BJ (cell line): ENCODE measurements around the gene SPATA2L. TPM values are rescaled to one million over a fixed set of nuclear protein-coding genes. Genes with fewer than 3 reads are reported as not detected.

Experiments used
- CTCF ChIA-PET: fragments of 350-600 bp; formaldehyde crosslinking; extraction: SDS; loops from one replicate; lab custom pipeline; 2021; ENCODE audit warnings: antibody characterized with exemption, inconsistent platforms; lab: Yijun Ruan, JAX
- POLR2A ChIA-PET: fragments of 300-600 bp; sonication (Branson Sonifier 250); formaldehyde crosslinking; extraction: SDS; loops from one replicate; lab custom pipeline; 2021; ENCODE audit warnings: antibody characterized with exemption; lab: Charles Lee
- DNase-seq: peaks from one replicate; pipeline ENCODE4 v3.0.0-alpha.2; 2011; ENCODE audit warnings: low read depth
- H3K27me3 ChIP-seq: 2 replicates; pipeline ENCODE4 v1.6.0; 2011; ENCODE audit warnings: low read length; ENCODE audit not compliant: control insufficient read depth, insufficient read depth
- H3K36me3 ChIP-seq: 2 replicates; pipeline ENCODE4 v1.5.1; 2011; ENCODE audit warnings: low read length; ENCODE audit not compliant: control insufficient read depth, insufficient read depth
- H3K4me3 ChIP-seq: 2 replicates; pipeline ENCODE4 v1.5.1; 2011; ENCODE audit warnings: low read depth, mild to moderate bottlenecking, control low read depth, low read length
- polyA plus RNA-seq: library from polyadenylated mRNA; depleted of rRNA; stranded (reverse); fragments of >200 nt; gene quantifications from 2 replicates; pipeline ENCODE4 v1.2.3, GENCODE V29; 2011
- TF ChIP-seq, protein P1 (sequence below): IDR thresholded peaks from 2 replicates; pipeline ENCODE4 v1.5.1; 2011; ENCODE audit warnings: low read depth, mild to moderate bottlenecking, control low read depth, inconsistent platforms, low read length, moderate library complexity; ENCODE audit not compliant: insufficient read depth

Gene SPATA2L
- polyA plus RNA-seq, 1 experiment = 5.3 TPM

DNA sequence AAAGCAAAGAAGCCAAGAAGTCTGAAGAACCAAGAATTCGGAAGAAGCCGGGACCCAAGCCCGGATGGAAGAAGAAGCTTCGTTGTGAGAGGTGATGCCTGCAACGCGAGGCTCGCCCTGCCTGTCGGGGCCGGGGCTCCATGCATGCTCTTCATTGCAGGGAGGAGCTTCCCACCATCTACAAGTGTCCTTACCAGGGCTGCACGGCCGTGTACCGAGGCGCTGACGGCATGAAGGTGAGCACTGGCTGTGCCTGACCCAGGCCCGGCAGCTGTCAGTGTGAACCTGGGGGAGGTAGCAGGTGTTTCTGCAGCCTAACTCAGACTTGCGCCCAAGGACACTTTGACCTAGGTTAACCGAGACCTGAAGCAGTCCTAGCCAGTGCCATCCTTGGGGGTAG lies 31.8 kb upstream of the SPATA2L start:
- no peak for DNase-seq
- ChIA-PET CTCF (no interaction called here), POLR2A (no interaction called here)
- TF ChIP-seq, protein P1, sequence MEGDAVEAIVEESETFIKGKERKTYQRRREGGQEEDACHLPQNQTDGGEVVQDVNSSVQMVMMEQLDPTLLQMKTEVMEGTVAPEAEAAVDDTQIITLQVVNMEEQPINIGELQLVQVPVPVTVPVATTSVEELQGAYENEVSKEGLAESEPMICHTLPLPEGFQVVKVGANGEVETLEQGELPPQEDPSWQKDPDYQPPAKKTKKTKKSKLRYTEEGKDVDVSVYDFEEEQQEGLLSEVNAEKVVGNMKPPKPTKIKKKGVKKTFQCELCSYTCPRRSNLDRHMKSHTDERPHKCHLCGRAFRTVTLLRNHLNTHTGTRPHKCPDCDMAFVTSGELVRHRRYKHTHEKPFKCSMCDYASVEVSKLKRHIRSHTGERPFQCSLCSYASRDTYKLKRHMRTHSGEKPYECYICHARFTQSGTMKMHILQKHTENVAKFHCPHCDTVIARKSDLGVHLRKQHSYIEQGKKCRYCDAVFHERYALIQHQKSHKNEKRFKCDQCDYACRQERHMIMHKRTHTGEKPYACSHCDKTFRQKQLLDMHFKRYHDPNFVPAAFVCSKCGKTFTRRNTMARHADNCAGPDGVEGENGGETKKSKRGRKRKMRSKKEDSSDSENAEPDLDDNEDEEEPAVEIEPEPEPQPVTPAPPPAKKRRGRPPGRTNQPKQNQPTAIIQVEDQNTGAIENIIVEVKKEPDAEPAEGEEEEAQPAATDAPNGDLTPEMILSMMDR = no peak
- Histone ChIP-seq H3K4me3 (no peak overlapping the region), H3K36me3 (peaks cover 40% of the 10 kb centered on the region), H3K27me3 (no peaks in the 10 kb centered on the region)

DNA sequence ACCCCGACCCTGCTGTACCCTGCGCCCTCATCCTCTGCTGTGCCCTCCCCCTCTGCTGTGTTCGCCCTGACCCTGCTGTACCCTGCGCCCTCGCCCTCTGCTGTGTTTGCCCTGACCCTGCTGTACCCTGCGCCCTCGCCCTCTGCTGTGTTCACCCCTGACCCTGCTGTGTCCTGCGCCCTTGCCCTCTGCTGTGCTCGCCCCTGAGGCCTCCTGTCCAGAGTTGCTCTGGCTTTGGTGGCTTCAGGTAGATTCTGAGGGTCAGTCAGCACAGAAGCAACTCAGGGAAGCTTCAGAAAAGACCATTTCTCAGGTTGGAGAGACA lies 31.4 kb upstream of the SPATA2L start:
- TF ChIP-seq, protein P1 = no peak
- Histone ChIP-seq H3K36me3 (peaks cover 38% of the 10 kb centered on the region), H3K27me3 (no peaks in the 10 kb centered on the region), H3K4me3 (no peak overlapping the region)
- CTCF ChIA-PET = no interaction called here
- POLR2A ChIA-PET = no interaction called here
- DNase-seq = no peak

DNA sequence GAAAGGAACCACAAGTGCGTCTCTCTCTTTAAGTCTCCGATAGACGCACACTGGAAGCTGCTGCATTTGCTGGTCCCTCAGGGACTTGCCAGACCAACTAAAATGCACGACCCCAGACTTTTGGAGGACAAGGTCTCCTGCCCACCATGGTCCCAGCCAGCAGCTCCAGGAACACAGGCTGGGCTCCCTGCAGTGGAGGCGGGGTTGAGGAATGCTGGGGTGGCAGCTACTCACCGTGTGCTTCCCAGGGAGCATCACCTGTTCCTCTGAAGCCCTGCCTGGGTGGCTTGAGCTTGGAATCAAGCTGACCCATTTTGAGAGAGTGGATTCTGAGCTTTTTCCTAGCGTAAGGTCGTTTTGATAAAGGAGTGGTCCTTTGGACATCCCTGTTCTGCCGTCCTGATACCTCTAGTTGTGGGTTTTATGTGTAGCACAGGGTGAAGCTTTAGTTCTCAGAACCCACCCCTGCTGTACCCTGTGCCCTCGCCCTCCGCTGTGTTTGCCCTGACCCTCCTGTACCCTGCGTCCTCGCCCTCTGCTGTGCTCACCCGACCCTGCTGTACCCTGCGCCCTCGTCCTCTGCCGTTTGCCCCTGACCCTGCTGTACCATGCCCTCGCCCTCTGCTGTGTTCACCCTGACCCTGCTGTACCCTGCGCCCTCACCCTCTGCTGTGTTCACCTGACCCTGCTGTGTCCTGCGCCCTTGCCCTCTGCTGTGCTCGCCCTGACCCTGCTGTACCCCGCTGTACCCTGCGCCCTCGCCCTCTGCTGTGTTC lies 30.8 kb upstream of the SPATA2L start:
- DNase-seq = no peak
- ChIA-PET POLR2A (no interaction called here), CTCF (interaction anchor here (0.6 kb wide), 1 partner anchor 58 kb away, joined by 3 read pairs; no protein-coding TSS in a partner anchor)
- Histone ChIP-seq H3K36me3 (peaks cover 35% of the 10 kb centered on the region), H3K27me3 (no peaks in the 10 kb centered on the region), H3K4me3 (no peak overlapping the region)
- TF ChIP-seq, protein P1 = no peak

DNA sequence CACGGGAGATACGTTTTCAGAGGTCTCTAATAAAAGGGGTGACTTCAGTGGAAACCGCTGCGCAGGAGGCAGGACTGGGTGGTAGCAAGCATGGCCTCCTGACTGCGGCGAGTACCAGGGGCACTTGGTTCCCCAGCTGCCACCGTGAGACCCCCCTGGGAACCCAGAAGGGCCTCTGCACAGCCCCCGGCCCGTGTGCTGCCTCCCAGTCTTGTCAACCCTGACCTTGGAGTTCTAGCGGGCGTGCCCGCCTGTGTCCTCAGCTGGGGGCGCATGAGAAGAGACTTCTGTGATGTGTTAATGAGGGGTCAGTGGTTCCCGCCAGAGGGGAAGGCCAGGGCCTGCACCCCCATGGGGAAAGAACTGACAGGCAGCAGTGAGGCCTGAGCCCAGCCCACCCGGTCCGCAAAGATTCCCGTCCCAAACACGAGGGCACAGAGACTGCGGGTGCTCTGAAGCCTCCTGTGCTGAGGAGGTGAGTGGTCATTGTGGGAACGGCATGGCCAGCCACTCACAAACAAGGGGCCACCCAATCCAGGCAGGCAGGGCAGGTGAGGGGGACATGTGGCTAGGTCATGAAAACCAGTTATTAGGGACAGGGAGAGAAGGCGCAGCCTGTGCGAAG lies 29.2 kb upstream of the SPATA2L start:
- ChIA-PET CTCF (interaction anchor here (0.7 kb wide), 1 partner anchor 310 kb away, joined by 3 read pairs; no protein-coding TSS in a partner anchor), POLR2A (no interaction called here)
- TF ChIP-seq, protein P1 = no peak
- DNase-seq = no peak
- Histone ChIP-seq H3K36me3 (peaks cover 34% of the 10 kb centered on the region), H3K27me3 (no peaks in the 10 kb centered on the region), H3K4me3 (no peak overlapping the region)

DNA sequence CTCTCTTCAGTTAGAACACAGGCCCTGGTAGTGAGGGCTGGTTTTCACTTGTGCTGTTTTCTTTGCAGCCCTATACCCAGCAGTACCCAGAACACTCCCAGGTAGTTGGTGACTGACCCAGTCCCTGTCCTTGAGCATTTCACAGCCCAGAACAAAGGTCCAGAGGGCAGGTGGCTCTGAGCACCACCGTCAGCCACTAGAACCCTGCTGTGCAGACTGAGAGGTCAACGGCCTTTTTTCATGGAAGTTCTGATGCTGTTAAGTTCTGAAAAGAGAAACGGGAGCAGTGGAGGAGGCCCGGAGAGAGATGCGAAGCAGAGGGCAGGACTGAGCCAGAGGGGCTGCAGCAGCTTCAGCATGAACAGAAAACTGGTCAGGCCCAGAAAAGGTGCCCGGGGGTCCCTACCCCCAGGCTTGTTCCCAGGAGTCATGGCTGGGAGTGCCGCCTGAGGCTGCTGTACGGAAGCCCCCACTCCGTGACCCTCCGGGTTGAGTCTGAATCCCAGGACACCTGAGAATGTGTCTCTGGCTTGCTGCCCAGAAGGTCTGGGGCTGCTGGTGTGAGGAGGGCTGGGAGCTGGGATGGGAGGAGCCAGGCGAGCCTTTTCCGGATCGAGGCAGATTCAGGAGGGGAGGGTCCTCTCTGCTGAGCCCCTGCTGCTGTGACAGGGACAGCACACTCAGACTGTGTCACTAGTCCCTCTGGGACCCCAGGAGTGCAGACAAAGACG lies 28.5 kb upstream of the SPATA2L start:
- POLR2A ChIA-PET = no interaction called here
- no peak overlapping the region for H3K4me3 ChIP-seq
- H3K36me3 ChIP-seq = peaks cover 34% of the 10 kb centered on the region
- DNase-seq = no peak
- CTCF ChIA-PET = no interaction called here
- no peaks in the 10 kb centered on the region for H3K27me3 ChIP-seq
- TF ChIP-seq, protein P1 = no peak
